Neural crest cell (in vitro differentiated cells): ENCODE data around the gene TENM3. TPM values are rescaled to one million over a fixed set of nuclear protein-coding genes. Genes with fewer than 3 reads are reported as not detected.

Source experiments
- DNase-seq: peaks from one replicate; pipeline ENCODE4 v3.0.0; 2021; ENCODE audit warnings: low read depth, mixed read lengths, low spot score
- H3K27ac Mint-ChIP-seq: one replicate; pipeline ENCODE4 v1.8.0; 2021; ENCODE audit warnings: mild to moderate bottlenecking, mixed read lengths; ENCODE audit not compliant: unreplicated experiment
- H3K27me3 Mint-ChIP-seq: 2 replicates; pipeline ENCODE4 v1.8.0; 2021; ENCODE audit warnings: low read depth, mild to moderate bottlenecking, mixed read lengths
- H3K36me3 Mint-ChIP-seq: 2 replicates; pipeline ENCODE4 v1.8.0; 2021; ENCODE audit warnings: low read depth, mild to moderate bottlenecking, mixed read lengths
- H3K4me1 Mint-ChIP-seq: 2 replicates; pipeline ENCODE4 v1.8.0; 2021; ENCODE audit warnings: mixed read lengths
- H3K4me3 Mint-ChIP-seq: one replicate; pipeline ENCODE4 v1.8.0; 2021; ENCODE audit warnings: mild to moderate bottlenecking, mixed read lengths
- H3K9me3 Mint-ChIP-seq: 2 replicates; pipeline ENCODE4 v1.8.0; 2021; ENCODE audit warnings: mixed read lengths
- total RNA-seq: library from RNA; stranded (reverse); gene quantifications from 2 replicates; pipeline ENCODE4 v1.2.1, GENCODE V29; 2021
- TF ChIP-seq, protein P1 (sequence below): fragments of 200-600 bp; sonication (generic); conservative IDR thresholded peaks from 2 replicates; pipeline ENCODE4 v1.5.0; 2021; ENCODE audit warnings: antibody characterized with exemption, mild to moderate bottlenecking

The TENM3 gene
- total RNA-seq, 1 donor from 2014 or later, result 43.9 TPM

DNA sequence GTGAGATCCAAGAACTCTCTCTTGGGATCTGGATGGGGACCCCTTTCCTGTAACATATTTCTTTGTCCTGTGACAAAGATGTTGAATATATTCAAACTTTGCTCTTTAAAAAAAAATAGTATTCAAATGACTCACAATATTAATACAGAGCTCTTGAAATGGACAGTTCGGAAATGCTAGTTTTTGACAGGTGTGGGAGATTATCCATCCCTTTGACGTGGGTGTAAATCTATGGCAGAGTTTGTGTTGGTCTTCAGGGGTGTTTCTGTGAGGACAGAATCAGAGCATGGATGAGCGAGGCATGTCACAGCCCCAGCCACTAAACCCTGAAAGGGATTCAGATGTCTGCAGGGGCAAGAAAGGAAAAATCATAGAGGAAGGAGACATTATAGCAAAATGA is 25.8 kb downstream of the TENM3 start:
- Mint-ChIP-seq H3K27ac (no peak overlapping the region), H3K9me3 (peaks cover 21% of the 10 kb centered on the region)

DNA sequence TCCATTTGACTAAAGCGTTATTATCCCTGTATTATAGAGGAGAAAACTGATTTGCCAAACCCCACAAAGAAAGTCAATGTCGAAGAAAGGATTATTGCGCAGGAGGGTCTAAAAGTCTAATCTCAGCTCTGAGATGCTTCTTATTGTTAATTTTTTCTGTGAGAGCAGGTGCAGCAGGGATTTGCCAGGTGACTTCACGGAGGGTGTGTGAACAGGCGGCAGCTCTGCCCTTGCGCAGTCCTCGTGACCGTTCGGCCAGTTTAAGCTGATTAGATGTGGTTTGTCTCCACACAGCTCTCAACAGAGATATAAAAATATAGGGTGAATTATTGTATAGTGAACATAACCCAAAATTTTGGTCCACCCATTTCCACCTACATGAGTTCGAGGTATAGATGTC is 28.5 kb downstream of the TENM3 start:
- peaks cover 32% of the 10 kb centered on the region for H3K4me1 Mint-ChIP-seq
- H3K36me3 Mint-ChIP-seq, result peaks cover 31% of the 10 kb centered on the region
- TF ChIP-seq, protein P1, sequence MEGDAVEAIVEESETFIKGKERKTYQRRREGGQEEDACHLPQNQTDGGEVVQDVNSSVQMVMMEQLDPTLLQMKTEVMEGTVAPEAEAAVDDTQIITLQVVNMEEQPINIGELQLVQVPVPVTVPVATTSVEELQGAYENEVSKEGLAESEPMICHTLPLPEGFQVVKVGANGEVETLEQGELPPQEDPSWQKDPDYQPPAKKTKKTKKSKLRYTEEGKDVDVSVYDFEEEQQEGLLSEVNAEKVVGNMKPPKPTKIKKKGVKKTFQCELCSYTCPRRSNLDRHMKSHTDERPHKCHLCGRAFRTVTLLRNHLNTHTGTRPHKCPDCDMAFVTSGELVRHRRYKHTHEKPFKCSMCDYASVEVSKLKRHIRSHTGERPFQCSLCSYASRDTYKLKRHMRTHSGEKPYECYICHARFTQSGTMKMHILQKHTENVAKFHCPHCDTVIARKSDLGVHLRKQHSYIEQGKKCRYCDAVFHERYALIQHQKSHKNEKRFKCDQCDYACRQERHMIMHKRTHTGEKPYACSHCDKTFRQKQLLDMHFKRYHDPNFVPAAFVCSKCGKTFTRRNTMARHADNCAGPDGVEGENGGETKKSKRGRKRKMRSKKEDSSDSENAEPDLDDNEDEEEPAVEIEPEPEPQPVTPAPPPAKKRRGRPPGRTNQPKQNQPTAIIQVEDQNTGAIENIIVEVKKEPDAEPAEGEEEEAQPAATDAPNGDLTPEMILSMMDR, result no peak
- peaks cover 26% of the 10 kb centered on the region for H3K9me3 Mint-ChIP-seq
- H3K4me3 Mint-ChIP-seq, result no peak overlapping the region
- DNase-seq, result no peak
- no peak overlapping the region for H3K27ac Mint-ChIP-seq
- no peaks in the 10 kb centered on the region for H3K27me3 Mint-ChIP-seq

More for the DNA sequence above, 25.8 kb downstream of the TENM3 start:
- Mint-ChIP-seq H3K27me3 (no peaks in the 10 kb centered on the region), H3K36me3 (peaks cover 27% of the 10 kb centered on the region), H3K4me1 (peaks cover 26% of the 10 kb centered on the region), H3K4me3 (no peak overlapping the region)
- TF ChIP-seq, protein P1, result no peak
- DNase-seq, result no peak

DNA sequence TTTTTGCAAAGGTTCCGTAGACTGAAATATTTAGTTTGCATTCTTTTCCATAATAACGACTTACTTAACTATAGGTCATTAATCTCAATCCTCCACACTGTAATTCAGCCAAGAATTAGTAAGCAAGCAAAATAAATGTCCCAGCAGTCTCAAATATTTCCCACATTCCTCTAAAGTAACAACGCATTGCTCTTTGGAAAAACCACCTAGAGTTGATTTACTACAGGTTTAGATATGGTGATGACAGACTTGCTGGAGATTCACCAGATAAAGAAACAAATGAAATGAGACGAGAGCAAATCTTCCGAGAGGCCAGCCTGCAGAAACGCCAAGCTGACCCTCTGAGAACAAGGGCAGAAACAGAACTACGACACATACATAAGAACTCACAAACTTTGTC is 28.9 kb downstream of the TENM3 start:
- Mint-ChIP-seq H3K27me3 (no peaks in the 10 kb centered on the region), H3K27ac (no peak overlapping the region), H3K36me3 (peaks cover 31% of the 10 kb centered on the region), H3K4me3 (no peak overlapping the region), H3K9me3 (peaks cover 26% of the 10 kb centered on the region), H3K4me1 (peaks cover 32% of the 10 kb centered on the region)
- TF ChIP-seq, protein P1, result no peak
- DNase-seq, result no peak

DNA sequence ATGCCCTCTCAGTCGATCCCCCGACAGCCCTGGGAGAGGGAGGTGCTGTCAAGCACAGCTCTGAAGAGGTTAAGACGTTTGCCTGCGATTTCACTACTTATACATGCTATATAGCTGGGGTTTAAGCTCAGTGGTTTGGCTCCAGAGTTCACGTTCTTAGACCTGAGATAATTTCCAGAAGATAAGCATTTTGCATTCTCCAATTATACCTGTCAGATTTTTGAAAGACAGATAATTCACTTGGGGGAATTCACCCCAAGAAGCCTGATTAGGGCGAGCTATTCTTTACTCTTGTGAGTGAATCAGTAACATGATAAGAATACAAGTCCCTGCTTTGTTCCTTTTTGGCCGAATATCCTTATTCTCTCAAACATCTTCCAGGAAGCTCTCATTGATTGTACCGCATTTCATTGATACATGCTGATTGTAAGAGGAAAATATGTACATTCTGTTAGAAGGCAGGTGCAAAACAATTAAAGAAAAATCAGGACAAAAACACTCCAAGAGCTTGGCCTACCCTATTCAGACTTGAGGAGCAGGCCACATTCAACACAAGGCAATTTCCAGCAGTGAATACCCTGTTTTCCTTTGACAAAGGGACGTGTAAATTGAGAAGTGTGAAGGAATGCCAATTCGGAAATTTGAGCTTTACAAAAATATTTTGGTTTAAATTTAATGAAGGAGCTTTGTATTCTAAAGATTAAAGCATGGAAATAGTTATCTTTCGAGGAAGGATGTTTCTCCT is 30.2 kb downstream of the TENM3 start:
- Mint-ChIP-seq H3K4me1 (peaks cover 32% of the 10 kb centered on the region), H3K27me3 (no peaks in the 10 kb centered on the region), H3K9me3 (peaks cover 23% of the 10 kb centered on the region), H3K4me3 (no peak overlapping the region), H3K36me3 (peaks cover 25% of the 10 kb centered on the region), H3K27ac (peak overlapping the region; percentile 41)
- TF ChIP-seq, protein P1, result no peak
- DNase-seq, result no peak

DNA sequence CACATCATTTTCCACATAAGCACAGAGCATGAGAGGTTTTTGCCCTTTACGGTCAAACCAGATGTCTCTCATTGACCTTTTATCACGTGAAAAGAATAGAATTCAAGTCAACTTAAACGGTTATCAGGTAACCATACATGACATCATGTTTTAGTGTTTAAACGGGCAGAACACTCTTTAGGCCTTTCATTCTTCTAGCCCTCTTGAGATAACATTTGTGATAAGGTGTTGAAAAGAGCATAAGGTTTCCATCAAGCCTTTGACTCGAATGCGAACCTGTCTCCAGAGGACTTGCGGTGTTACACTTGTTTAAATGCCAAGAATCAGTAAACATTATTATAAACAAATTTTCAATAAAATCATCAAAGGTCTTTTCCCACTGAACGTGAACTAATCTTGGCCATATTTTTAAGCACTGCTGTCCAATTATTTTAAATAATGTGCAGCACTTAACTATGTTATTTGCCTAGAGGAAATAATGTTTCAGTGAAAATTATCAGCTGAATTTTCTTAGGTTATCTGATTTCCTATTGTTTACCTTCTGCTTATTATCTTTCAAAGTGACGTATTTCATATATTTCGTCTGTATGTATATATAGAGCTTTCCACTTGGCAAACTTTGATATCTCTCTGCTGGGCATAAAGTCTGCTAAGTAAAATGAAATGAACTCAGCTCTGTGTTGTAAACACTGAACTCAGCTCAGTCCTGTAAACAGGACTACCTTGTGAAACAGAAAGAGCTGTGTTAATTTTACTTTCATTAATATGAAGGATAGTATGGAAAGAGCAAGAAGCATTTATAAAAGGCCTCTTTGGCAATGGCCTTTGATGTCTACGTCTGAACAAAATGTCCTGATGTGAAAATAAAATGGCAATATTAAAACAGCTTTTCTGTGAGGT is 33.3 kb downstream of the TENM3 start:
- peaks cover 22% of the 10 kb centered on the region for H3K4me1 Mint-ChIP-seq
- TF ChIP-seq, protein P1, result no peak
- no peak overlapping the region for H3K4me3 Mint-ChIP-seq
- no peak for DNase-seq
- H3K27ac Mint-ChIP-seq, result no peak overlapping the region
- peaks cover 15% of the 10 kb centered on the region for H3K36me3 Mint-ChIP-seq
- peaks cover 16% of the 10 kb centered on the region for H3K9me3 Mint-ChIP-seq
- H3K27me3 Mint-ChIP-seq, result no peaks in the 10 kb centered on the region
